Effector memory CD4-positive, alpha-beta T cell (primary cell): ENCODE data around the gene SLC15A3.

ENCODE experiments used
- DNase-seq, 3 donors: peaks; one replicate each; pipeline ENCODE4 v3.0.0-alpha.2; 2020
- H3K27ac ChIP-seq: 2 replicates; pipeline ENCODE4 v1.7.0; 2013; ENCODE audit warnings: mild to moderate bottlenecking, low read length, moderate library complexity; ENCODE audit not compliant: insufficient read depth, poor library complexity, severe bottlenecking
- H3K27me3 ChIP-seq: replicated peaks from 2 replicates; pipeline ENCODE4 v1.7.0; 2013; ENCODE audit warnings: mild to moderate bottlenecking, low read length; ENCODE audit not compliant: insufficient read depth, control insufficient read depth, poor library complexity, severe bottlenecking
- H3K36me3 ChIP-seq: 2 replicates; pipeline ENCODE4 v1.7.0; 2013; ENCODE audit warnings: mild to moderate bottlenecking, low read length, moderate library complexity; ENCODE audit not compliant: control insufficient read depth, insufficient read depth
- H3K4me1 ChIP-seq: 2 replicates; pipeline ENCODE4 v1.7.0; 2013; ENCODE audit warnings: low read length, mild to moderate bottlenecking; ENCODE audit not compliant: control insufficient read depth, insufficient read depth, poor library complexity, severe bottlenecking
- H3K4me3 ChIP-seq: 2 replicates; pipeline ENCODE4 v1.7.0; 2013; ENCODE audit warnings: low read length, low read depth, mild to moderate bottlenecking; ENCODE audit not compliant: insufficient read depth, poor library complexity, severe bottlenecking
- H3K9me3 ChIP-seq: 2 replicates; pipeline ENCODE4 v1.7.0; 2013; ENCODE audit warnings: mild to moderate bottlenecking, low read length, moderate library complexity; ENCODE audit not compliant: control insufficient read depth

The SLC15A3 gene

DNA sequence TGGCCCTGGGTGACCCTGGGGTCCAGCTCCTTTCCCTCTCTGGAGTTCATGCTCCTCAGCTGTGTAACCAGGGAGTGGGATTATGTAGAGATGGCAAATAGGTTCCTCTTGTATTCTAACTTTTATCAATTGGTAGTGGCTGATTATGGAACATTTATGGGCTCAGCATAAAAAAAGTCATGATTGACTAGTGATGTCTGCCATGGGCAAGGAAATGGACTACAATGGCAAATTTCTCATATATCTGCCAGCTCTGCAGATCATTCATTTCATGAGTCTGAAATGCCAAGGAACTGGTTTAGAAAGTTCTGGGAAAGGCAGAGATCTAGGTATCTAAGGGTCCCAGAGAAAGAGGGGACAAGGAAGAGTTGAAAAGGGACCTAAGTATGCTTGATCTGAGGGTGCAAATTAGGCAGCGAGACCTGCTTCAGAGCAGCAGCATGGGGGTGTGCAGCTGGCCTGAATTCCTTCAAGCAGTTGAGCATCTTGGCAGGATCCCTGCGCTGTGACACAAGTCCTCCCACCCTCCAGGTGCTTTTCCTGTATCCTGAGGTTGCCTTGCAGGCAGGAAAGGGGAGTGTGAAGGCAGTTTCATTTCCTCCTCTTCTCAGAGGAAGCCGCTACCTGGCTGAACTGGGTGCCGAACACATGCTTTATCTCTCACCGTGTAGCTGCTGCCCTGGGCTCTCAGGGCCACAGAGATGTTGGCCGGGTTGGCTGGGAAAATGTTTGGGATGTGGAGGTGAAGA is 10.4 kb downstream of the SLC15A3 start:
- H3K4me3 ChIP-seq, result no peak overlapping the region
- no peak for DNase-seq
- no peak overlapping the region for H3K27ac ChIP-seq
- no peaks in the 10 kb centered on the region for H3K9me3 ChIP-seq
- no peaks in the 10 kb centered on the region for H3K36me3 ChIP-seq
- no peaks in the 10 kb centered on the region for H3K27me3 ChIP-seq
- no peaks in the 10 kb centered on the region for H3K4me1 ChIP-seq

DNA sequence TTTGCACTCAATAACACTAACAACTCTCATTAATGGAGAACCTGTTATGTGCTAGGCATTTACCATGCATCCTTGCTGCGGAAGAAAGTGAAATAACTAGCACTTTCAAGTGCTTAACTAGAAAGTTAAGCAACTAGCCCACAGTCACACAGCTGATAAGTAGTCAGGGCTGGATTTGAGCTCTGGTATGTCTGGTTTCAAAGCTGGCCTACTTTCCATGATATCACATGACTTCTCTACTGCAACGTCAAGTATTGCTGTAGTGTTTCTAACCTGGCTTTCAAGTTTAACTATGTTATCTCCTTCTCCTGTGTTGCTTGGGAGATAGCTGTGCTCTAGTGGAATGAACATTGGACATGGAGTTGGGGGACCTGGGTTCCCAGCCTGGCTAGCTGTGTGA is 12.1 kb downstream of the SLC15A3 start:
- Histone ChIP-seq H3K4me3 (no peak overlapping the region), H3K36me3 (no peaks in the 10 kb centered on the region), H3K27me3 (peaks cover under 1% of the 10 kb centered on the region), H3K27ac (no peak overlapping the region), H3K9me3 (no peaks in the 10 kb centered on the region), H3K4me1 (no peaks in the 10 kb centered on the region)
- DNase-seq, result no peak

DNA sequence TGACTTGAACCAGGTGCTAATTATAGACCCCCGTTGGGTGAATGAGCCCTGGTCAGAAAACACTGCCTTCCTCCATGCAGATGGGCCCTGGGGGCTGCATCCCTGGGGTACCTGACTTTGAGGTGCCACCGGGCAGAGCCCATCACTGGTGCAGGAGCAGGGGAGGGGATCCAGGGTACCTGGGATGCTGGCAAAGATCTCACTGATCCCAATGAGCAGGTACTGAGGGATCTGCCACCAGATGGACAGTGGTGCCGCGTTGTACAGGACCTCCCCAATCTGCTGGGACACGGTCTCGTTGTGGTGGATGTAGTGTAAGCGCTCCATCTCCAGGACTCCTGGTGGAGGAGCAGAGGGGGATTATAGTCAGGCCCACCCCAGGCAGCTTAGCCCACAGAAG is 12.7 kb downstream of the SLC15A3 start:
- no peak overlapping the region for H3K4me3 ChIP-seq
- no peaks in the 10 kb centered on the region for H3K4me1 ChIP-seq
- H3K36me3 ChIP-seq, result no peaks in the 10 kb centered on the region
- DNase-seq, result no peak
- H3K9me3 ChIP-seq, result no peaks in the 10 kb centered on the region
- peaks cover 3% of the 10 kb centered on the region for H3K27me3 ChIP-seq
- no peak overlapping the region for H3K27ac ChIP-seq

DNA sequence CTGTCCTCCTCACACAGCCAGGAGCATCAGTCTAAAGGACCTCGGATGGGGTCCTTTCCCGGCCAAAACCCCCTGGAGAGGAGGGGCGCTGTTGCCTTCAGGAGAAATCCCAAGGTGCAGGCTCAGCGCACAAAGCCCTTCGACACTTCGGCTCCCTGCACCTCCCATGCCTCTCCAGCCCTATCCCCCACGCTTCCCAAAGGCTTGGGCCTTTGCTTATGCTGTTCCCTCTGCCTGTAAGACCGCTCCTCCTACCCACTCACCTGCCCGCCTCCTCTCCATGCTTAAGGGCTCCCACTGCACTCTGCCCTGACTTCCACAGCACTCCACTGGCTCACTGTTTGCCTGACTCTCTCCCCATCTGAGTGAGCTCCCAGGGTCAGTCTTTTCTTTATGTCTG is 13.5 kb downstream of the SLC15A3 start:
- H3K36me3 ChIP-seq, result no peaks in the 10 kb centered on the region
- H3K9me3 ChIP-seq, result no peaks in the 10 kb centered on the region
- DNase-seq, result no peak
- peaks cover 3% of the 10 kb centered on the region for H3K27me3 ChIP-seq
- H3K4me1 ChIP-seq, result no peaks in the 10 kb centered on the region
- no peak overlapping the region for H3K27ac ChIP-seq
- no peak overlapping the region for H3K4me3 ChIP-seq

DNA sequence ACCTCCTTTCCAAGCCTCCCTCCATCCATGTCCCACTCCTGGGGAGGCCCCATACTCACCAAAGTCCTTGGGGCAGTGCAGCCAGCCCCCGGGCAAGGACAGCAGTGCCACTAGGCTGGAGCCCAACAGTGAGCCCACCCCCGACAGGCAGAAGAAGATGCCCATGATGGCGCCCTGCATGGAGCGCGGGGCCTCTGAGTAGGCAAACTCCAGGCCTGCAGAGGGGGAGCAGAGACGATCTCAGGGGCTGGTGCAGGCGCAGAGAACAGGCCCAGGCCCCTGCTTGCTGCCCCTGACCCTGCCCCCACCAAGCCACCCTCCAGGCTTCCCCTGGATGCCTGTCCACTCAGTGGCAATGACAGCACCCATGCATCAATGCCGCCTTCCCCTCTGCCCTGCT is 14.2 kb downstream of the SLC15A3 start:
- no peaks in the 10 kb centered on the region for H3K4me1 ChIP-seq
- H3K4me3 ChIP-seq, result no peak overlapping the region
- H3K27me3 ChIP-seq, result peaks cover 3% of the 10 kb centered on the region
- H3K9me3 ChIP-seq, result no peaks in the 10 kb centered on the region
- H3K27ac ChIP-seq, result no peak overlapping the region
- no peaks in the 10 kb centered on the region for H3K36me3 ChIP-seq
- no peak for DNase-seq

DNA sequence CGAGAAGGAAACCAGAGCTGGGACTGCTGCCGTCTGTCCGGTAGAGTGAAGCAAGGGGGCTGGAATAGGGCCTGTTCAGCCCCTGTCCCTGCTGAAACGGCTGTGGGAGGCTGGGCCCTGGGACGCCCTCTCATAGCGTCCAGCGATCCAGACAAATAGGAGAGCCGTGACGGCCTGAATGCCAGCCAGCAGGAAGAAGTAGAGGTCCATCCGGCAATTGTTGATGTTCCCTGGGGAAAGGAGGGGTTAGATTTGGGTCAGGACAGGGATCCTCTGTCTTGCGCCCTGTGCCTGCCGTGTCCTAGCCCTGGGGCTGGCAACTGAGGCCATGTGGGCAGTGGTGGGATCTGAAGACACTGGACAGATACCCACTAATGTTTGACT is 14.8 kb downstream of the SLC15A3 start:
- DNase-seq, result no peak
- no peak overlapping the region for H3K27ac ChIP-seq
- no peak overlapping the region for H3K4me3 ChIP-seq
- H3K9me3 ChIP-seq, result no peaks in the 10 kb centered on the region
- H3K4me1 ChIP-seq, result no peaks in the 10 kb centered on the region
- no peaks in the 10 kb centered on the region for H3K36me3 ChIP-seq
- H3K27me3 ChIP-seq, result peaks cover 3% of the 10 kb centered on the region

DNA sequence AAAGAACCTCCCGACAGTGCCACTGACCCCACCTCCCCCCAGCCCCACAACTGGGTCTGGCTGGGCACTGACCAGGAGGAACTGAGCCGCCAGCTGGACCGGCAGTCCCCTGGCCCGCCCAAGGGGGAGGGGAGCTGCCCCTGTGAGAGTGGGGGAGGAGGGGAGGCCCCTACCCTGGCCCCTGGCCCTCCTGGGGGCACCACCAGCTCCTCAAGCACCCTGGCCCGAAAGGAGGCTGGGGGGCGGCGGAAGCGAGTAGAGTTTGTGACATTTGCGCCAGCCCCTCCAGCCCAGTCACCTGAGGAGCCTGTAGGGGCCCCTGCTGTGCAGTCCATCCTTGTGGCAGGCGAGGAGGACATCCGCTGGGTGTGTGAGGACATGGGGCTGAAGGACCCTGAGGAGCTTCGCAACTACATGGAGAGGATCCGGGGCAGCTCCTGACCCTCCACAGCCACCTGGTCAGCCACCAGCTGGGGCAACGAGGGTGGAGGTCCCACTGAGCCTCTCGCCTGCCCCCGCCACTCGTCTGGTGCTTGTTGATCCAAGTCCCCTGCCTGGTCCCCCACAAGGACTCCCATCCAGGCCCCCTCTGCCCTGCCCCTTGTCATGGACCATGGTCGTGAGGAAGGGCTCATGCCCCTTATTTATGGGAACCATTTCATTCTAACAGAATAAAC is 15.4 kb downstream of the SLC15A3 start:
- H3K27me3 ChIP-seq, result peaks cover 3% of the 10 kb centered on the region
- DNase-seq, result no peak
- no peak overlapping the region for H3K27ac ChIP-seq
- H3K36me3 ChIP-seq, result no peaks in the 10 kb centered on the region
- H3K9me3 ChIP-seq, result no peaks in the 10 kb centered on the region
- no peaks in the 10 kb centered on the region for H3K4me1 ChIP-seq
- no peak overlapping the region for H3K4me3 ChIP-seq

DNA sequence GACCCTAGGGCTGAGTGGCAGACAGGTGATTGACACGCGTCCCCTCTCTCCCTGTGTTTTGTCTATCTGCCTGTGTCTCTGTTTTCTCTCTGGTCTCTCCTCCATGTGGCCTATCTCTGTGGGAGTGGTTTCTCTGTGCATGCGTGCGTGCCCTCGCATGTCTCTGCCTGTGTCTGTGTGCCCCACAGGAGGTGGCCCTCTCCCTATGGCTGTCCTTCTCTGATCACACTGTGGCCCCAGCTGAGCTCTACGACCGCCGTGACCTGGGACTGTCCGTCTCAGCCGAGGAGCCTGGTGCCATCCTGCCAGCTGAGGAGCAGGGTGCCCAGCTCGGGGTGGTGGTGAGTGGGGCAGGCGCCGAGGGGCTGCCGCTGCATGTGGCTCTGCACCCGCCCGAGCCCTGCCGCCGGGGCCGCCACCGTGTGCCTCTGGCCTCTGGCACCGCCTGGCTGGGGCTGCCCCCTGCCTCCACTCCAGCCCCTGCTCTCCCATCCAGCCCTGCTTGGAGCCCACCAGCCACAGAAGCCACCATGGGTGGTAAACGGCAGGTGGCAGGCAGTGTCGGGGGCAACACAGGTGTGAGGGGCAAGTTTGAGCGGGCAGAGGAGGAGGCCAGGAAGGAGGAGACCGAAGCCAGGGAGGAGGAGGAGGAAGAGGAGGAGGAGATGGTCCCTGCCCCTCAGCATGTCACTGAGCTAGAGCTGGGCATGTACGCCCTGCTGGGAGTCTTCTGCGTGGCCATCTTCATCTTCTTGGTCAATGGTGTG is 16.1 kb downstream of the SLC15A3 start:
- H3K27ac ChIP-seq, result no peak overlapping the region
- no peaks in the 10 kb centered on the region for H3K4me1 ChIP-seq
- H3K4me3 ChIP-seq, result no peak overlapping the region
- no peak for DNase-seq
- no peaks in the 10 kb centered on the region for H3K9me3 ChIP-seq
- peaks cover 3% of the 10 kb centered on the region for H3K27me3 ChIP-seq
- no peaks in the 10 kb centered on the region for H3K36me3 ChIP-seq

DNA sequence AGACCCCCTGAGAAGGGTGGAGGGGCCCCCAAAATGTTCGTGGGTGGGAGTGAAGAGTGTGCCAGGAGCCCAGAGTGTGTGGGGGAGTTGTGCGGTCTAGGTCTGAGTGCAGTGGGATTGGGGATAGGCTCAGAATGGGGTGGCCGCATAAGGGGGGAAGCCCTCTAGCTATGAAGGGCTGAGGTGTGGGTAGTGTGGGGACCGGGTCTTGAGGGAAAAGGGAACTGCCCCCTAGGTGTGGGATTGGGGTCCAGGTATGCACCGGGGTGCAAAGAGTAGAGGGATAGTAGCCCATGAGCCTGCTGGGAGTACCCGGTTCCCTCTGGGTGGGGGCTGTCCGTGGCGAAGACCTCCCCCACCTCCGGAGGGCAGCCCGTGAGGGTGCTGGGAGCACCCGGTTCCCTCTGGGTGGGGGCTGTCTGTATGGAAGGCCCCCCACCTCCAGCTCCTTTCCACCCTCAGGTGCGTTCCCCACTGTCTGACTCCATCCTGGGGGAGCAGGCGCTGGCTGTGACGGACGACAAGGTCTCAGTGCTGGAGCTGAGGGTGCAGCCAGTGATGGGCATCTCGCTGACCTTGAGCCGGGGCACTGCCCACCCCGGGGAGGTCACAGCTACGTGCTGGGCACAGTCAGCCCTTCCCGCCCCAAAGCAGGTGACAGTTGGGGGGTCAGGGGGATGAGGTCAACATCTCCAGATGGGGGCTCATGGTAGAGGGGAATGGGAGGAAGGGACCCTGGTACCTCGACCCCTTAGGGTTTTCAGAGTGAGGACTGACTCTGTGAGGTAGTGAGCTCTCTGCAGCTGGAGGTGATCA is 17.0 kb downstream of the SLC15A3 start:
- no peak for DNase-seq
- no peak overlapping the region for H3K27ac ChIP-seq
- H3K4me1 ChIP-seq, result no peaks in the 10 kb centered on the region
- H3K36me3 ChIP-seq, result no peaks in the 10 kb centered on the region
- no peaks in the 10 kb centered on the region for H3K9me3 ChIP-seq
- H3K4me3 ChIP-seq, result no peak overlapping the region
- peaks cover 3% of the 10 kb centered on the region for H3K27me3 ChIP-seq
